ENCODE measurements around the gene PALLD.

Gene PALLD

GRCh38 chr4:168604496-168605373, 107.9 kb downstream of the PALLD start:
- Mint-ChIP-seq H3K4me1 (no peaks in the 10 kb centered on the region), H3K27me3 (peaks cover 8% of the 10 kb centered on the region)
- DNase-seq = no peak

GRCh38 chr4:168605411-168605810, 108.6 kb downstream of the PALLD start:
- Mint-ChIP-seq H3K27me3 (peaks cover 9% of the 10 kb centered on the region), H3K4me3 (no peak overlapping the region), H3K4me1 (no peaks in the 10 kb centered on the region), H3K27ac (peak overlapping the region in 1 of 2 donors; percentile 20), H3K9me3 (no peaks in the 10 kb centered on the region)
- ATAC-seq (no peak), DNase-seq (no peak)

More at GRCh38 chr4:168604496-168605373, 107.9 kb downstream of the PALLD start:
- no peak for ATAC-seq
- H3K9me3 Mint-ChIP-seq = no peaks in the 10 kb centered on the region
- no peak overlapping the region for H3K4me3 Mint-ChIP-seq
- H3K27ac Mint-ChIP-seq = no peak overlapping the region

- no peak for ATAC-seq
- no peaks in the 10 kb centered on the region for H3K4me1 Mint-ChIP-seq
- no peak for DNase-seq
- no peak overlapping the region for H3K27ac Mint-ChIP-seq
- H3K27me3 Mint-ChIP-seq = peaks cover 14% of the 10 kb centered on the region
- H3K4me3 Mint-ChIP-seq = no peak overlapping the region
- no peaks in the 10 kb centered on the region for H3K9me3 Mint-ChIP-seq
Observed at GRCh38 chr4:168607215-168607614, 110.4 kb downstream of the PALLD start.

GRCh38 chr4:168608771-168609170, 111.9 kb downstream of the PALLD start:
- no peak for DNase-seq
- Mint-ChIP-seq H3K4me1 (no peaks in the 10 kb centered on the region), H3K9me3 (no peaks in the 10 kb centered on the region), H3K27ac (no peak overlapping the region), H3K27me3 (peaks cover 14% of the 10 kb centered on the region), H3K4me3 (no peak overlapping the region)
- no peak for ATAC-seq

GRCh38 chr4:168609369-168609768, 112.5 kb downstream of the PALLD start:
- Mint-ChIP-seq H3K27me3 (peaks cover 14% of the 10 kb centered on the region), H3K27ac (no peak overlapping the region), H3K9me3 (no peaks in the 10 kb centered on the region), H3K4me1 (no peaks in the 10 kb centered on the region), H3K4me3 (no peak overlapping the region)
- no peak for DNase-seq
- no peak for ATAC-seq

- DNase-seq = no peak
- Mint-ChIP-seq H3K4me3 (no peak overlapping the region), H3K27ac (no peak overlapping the region), H3K9me3 (no peaks in the 10 kb centered on the region), H3K27me3 (peaks cover 14% of the 10 kb centered on the region), H3K4me1 (no peaks in the 10 kb centered on the region)
- no peak for ATAC-seq
Observed at GRCh38 chr4:168610911-168611530, 114.2 kb downstream of the PALLD start.

GRCh38 chr4:168612450-168613135, 115.7 kb downstream of the PALLD start:
- Mint-ChIP-seq H3K4me1 (no peaks in the 10 kb centered on the region), H3K4me3 (no peak overlapping the region), H3K27me3 (peaks cover 14% of the 10 kb centered on the region), H3K27ac (no peak overlapping the region), H3K9me3 (no peaks in the 10 kb centered on the region)
- DNase-seq = no peak
- ATAC-seq = no peak

GRCh38 chr4:168613869-168614268, 117.0 kb downstream of the PALLD start:
- ATAC-seq (no peak), DNase-seq (no peak)
- Mint-ChIP-seq H3K27me3 (peaks cover 16% of the 10 kb centered on the region), H3K4me1 (no peaks in the 10 kb centered on the region), H3K4me3 (no peak overlapping the region), H3K27ac (no peak overlapping the region), H3K9me3 (no peaks in the 10 kb centered on the region)

GRCh38 chr4:168614281-168615057, 117.6 kb downstream of the PALLD start:
- no peak for DNase-seq
- ATAC-seq = no peak
- no peaks in the 10 kb centered on the region for H3K4me1 Mint-ChIP-seq

GRCh38 chr4:168615294-168616065, 118.6 kb downstream of the PALLD start:
- no peak overlapping the region for H3K4me3 Mint-ChIP-seq
- H3K9me3 Mint-ChIP-seq = no peaks in the 10 kb centered on the region
- peaks cover 20% of the 10 kb centered on the region for H3K27me3 Mint-ChIP-seq
- DNase-seq (no peak), ATAC-seq (no peak)
- no peak overlapping the region for H3K27ac Mint-ChIP-seq
- no peaks in the 10 kb centered on the region for H3K4me1 Mint-ChIP-seq

More at GRCh38 chr4:168614281-168615057, 117.6 kb downstream of the PALLD start:
- Mint-ChIP-seq H3K27me3 (peaks cover 22% of the 10 kb centered on the region), H3K9me3 (no peaks in the 10 kb centered on the region), H3K4me3 (no peak overlapping the region), H3K27ac (no peak overlapping the region)

GRCh38 chr4:168618577-168619265, 121.9 kb downstream of the PALLD start:
- ATAC-seq = no peak

GRCh38 chr4:168619266-168619631, 122.4 kb downstream of the PALLD start:
- no peaks in the 10 kb centered on the region for H3K9me3 Mint-ChIP-seq
- no peak overlapping the region for H3K27ac Mint-ChIP-seq
- H3K4me1 Mint-ChIP-seq = no peaks in the 10 kb centered on the region
- peaks cover 39% of the 10 kb centered on the region for H3K27me3 Mint-ChIP-seq
- H3K4me3 Mint-ChIP-seq = no peak overlapping the region
- ATAC-seq = no peak
- no peak for DNase-seq

More at GRCh38 chr4:168618577-168619265, 121.9 kb downstream of the PALLD start:
- H3K27me3 Mint-ChIP-seq = peaks cover 34% of the 10 kb centered on the region
- H3K27ac Mint-ChIP-seq = no peak overlapping the region
- DNase-seq = no peak
- no peak overlapping the region for H3K4me3 Mint-ChIP-seq
- H3K4me1 Mint-ChIP-seq = no peaks in the 10 kb centered on the region
- H3K9me3 Mint-ChIP-seq = no peaks in the 10 kb centered on the region

GRCh38 chr4:168621806-168622589, 125.1 kb downstream of the PALLD start:
- H3K27me3 Mint-ChIP-seq = peaks cover 43% of the 10 kb centered on the region
- no peak overlapping the region for H3K4me3 Mint-ChIP-seq
- no peaks in the 10 kb centered on the region for H3K4me1 Mint-ChIP-seq
- DNase-seq (no peak), ATAC-seq (no peak)
- H3K9me3 Mint-ChIP-seq = no peaks in the 10 kb centered on the region
- no peak overlapping the region for H3K27ac Mint-ChIP-seq

- no peaks in the 10 kb centered on the region for H3K9me3 Mint-ChIP-seq
- ATAC-seq (no peak), DNase-seq (no peak)
- no peaks in the 10 kb centered on the region for H3K4me1 Mint-ChIP-seq
- no peak overlapping the region for H3K4me3 Mint-ChIP-seq
- H3K27me3 Mint-ChIP-seq = peaks cover 43% of the 10 kb centered on the region
- no peak overlapping the region for H3K27ac Mint-ChIP-seq
Observed at GRCh38 chr4:168622600-168622999, 125.7 kb downstream of the PALLD start.
